Parathyroid adenoma (tissue), 2 donors: ENCODE measurements around the gene ABCC11.

Experiments
- H2AFZ ChIP-seq: fragments of 300-600 bp; sonication (generic); one replicate; pipeline ENCODE4 v1.7.0; 2017; ENCODE audit warnings: antibody characterized with exemption, mild to moderate bottlenecking
- H3K27ac ChIP-seq: fragments of 300-600 bp; sonication (generic); one replicate; pipeline ENCODE4 v1.7.0; 2017
- H3K27me3 ChIP-seq: fragments of 300-600 bp; sonication (generic); one replicate; pipeline ENCODE4 v1.7.0; 2017; ENCODE audit warnings: low read length; ENCODE audit not compliant: control insufficient read depth, insufficient read depth
- H3K36me3 ChIP-seq: fragments of 300-600 bp; sonication (generic); one replicate; pipeline ENCODE4 v1.7.0; 2017; ENCODE audit warnings: low read length; ENCODE audit not compliant: control insufficient read depth, insufficient read depth
- H3K4me1 ChIP-seq: fragments of 300-600 bp; sonication (generic); one replicate; pipeline ENCODE4 v1.7.0; 2017; ENCODE audit warnings: control low read depth
- H3K4me2 ChIP-seq: fragments of 300-600 bp; sonication (generic); one replicate; pipeline ENCODE4 v1.7.0; 2017; ENCODE audit warnings: low read length
- H3K4me3 ChIP-seq: fragments of 300-600 bp; sonication (generic); one replicate; pipeline ENCODE4 v1.7.0; 2017; ENCODE audit warnings: low read depth, low read length
- H3K79me2 ChIP-seq: fragments of 300-600 bp; sonication (generic); one replicate; pipeline ENCODE4 v1.7.0; 2017; ENCODE audit warnings: control low read depth
- H3K9ac ChIP-seq: fragments of 300-600 bp; sonication (generic); one replicate; pipeline ENCODE4 v1.7.0; 2017; ENCODE audit warnings: mild to moderate bottlenecking
- H3K9me3 ChIP-seq: fragments of 300-600 bp; sonication (generic); one replicate; pipeline ENCODE4 v1.7.0; 2017; ENCODE audit warnings: low read length; ENCODE audit not compliant: control insufficient read depth
- TF ChIP-seq, protein P1 (sequence below): fragments of 300-600 bp; sonication (generic); IDR thresholded peaks from one replicate; pipeline ENCODE4 v1.7.0; 2017; ENCODE audit warnings: antibody characterized with exemption, mild to moderate bottlenecking
- donor health status: primary hyperparathyroidism.

ABCC11 gene

GRCh38 chr16:48146710-48147109 lies 100.6 kb downstream of the ABCC11 start:
- no peak overlapping the region for H3K27ac ChIP-seq
- no peaks in the 10 kb centered on the region for H3K9me3 ChIP-seq
- H3K4me3 ChIP-seq, result no peak overlapping the region
- H3K27me3 ChIP-seq, result no peaks in the 10 kb centered on the region
- no peaks in the 10 kb centered on the region for H3K79me2 ChIP-seq
- no peak overlapping the region for H2AFZ ChIP-seq
- H3K4me1 ChIP-seq, result no peaks in the 10 kb centered on the region
- no peaks in the 10 kb centered on the region for H3K36me3 ChIP-seq
- H3K4me2 ChIP-seq, result no peak overlapping the region
- TF ChIP-seq, protein P1, sequence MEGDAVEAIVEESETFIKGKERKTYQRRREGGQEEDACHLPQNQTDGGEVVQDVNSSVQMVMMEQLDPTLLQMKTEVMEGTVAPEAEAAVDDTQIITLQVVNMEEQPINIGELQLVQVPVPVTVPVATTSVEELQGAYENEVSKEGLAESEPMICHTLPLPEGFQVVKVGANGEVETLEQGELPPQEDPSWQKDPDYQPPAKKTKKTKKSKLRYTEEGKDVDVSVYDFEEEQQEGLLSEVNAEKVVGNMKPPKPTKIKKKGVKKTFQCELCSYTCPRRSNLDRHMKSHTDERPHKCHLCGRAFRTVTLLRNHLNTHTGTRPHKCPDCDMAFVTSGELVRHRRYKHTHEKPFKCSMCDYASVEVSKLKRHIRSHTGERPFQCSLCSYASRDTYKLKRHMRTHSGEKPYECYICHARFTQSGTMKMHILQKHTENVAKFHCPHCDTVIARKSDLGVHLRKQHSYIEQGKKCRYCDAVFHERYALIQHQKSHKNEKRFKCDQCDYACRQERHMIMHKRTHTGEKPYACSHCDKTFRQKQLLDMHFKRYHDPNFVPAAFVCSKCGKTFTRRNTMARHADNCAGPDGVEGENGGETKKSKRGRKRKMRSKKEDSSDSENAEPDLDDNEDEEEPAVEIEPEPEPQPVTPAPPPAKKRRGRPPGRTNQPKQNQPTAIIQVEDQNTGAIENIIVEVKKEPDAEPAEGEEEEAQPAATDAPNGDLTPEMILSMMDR, result no peak
- H3K9ac ChIP-seq, result no peak overlapping the region

DNA sequence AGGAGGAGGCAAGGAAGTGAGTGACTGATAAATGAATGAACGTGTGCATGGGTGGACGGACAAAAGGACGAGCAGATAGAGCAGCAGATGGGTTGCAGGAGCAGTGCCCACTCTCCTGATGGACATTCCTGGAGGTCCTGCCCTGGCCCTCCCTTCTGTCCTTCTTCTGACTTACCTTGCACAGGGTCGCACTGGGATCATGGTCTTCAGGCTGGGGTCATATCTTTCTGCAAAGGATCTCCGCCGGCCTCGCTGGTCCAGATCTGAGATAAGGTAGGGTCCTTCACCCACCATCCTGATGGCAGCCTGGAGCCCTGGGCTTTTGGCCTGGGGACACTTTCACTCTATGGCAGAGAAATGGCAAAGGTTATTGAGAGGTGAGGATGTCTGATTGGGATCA lies 101.2 kb downstream of the ABCC11 start:
- Histone ChIP-seq H3K36me3 (no peaks in the 10 kb centered on the region), H3K4me1 (no peaks in the 10 kb centered on the region), H2AFZ (no peak overlapping the region), H3K4me2 (no peak overlapping the region), H3K9me3 (no peaks in the 10 kb centered on the region), H3K4me3 (no peak overlapping the region), H3K27ac (no peak overlapping the region), H3K9ac (no peak overlapping the region), H3K27me3 (no peaks in the 10 kb centered on the region), H3K79me2 (no peaks in the 10 kb centered on the region)
- TF ChIP-seq, protein P1, result no peak

- no peaks in the 10 kb centered on the region for H3K79me2 ChIP-seq
- H3K4me3 ChIP-seq, result no peak overlapping the region
- H3K36me3 ChIP-seq, result no peaks in the 10 kb centered on the region
- no peak overlapping the region for H3K27ac ChIP-seq
- H3K4me2 ChIP-seq, result no peak overlapping the region
- H3K9ac ChIP-seq, result no peak overlapping the region
- TF ChIP-seq, protein P1, result no peak
- no peaks in the 10 kb centered on the region for H3K9me3 ChIP-seq
- no peaks in the 10 kb centered on the region for H3K27me3 ChIP-seq
- H3K4me1 ChIP-seq, result no peaks in the 10 kb centered on the region
- no peak overlapping the region for H2AFZ ChIP-seq
These were observed 103.4 kb downstream of the ABCC11 start for GRCh38 chr16:48143812-48144368.

DNA sequence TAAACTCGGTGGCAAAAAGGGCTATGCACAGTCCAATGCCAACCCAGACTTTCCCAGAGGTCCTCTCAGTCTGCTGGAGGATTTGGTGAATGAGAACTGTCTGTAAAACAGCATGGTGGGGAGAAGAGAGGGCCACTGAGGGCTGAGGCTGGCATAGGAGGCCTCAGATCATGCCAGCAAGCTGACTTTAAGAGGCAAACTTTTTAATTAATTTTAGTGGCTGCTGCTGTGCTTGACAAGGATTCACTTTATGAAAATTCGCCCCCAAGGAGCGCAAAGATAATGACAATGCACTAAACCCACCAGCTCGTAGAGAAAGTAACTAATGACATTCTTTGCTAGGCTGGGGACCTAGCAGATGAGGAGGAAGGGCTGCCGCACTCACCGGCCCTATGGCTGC lies 106.5 kb downstream of the ABCC11 start:
- no peak overlapping the region for H3K4me2 ChIP-seq
- TF ChIP-seq, protein P1, result no peak
- H3K4me3 ChIP-seq, result no peak overlapping the region
- H3K27ac ChIP-seq, result no peak overlapping the region
- no peaks in the 10 kb centered on the region for H3K36me3 ChIP-seq
- no peaks in the 10 kb centered on the region for H3K4me1 ChIP-seq
- no peaks in the 10 kb centered on the region for H3K9me3 ChIP-seq
- no peaks in the 10 kb centered on the region for H3K79me2 ChIP-seq
- H3K9ac ChIP-seq, result no peak overlapping the region
- no peaks in the 10 kb centered on the region for H3K27me3 ChIP-seq
- no peak overlapping the region for H2AFZ ChIP-seq

GRCh38 chr16:48139517-48139916 lies 107.8 kb downstream of the ABCC11 start:
- Histone ChIP-seq H3K4me3 (no peak overlapping the region), H3K27ac (no peak overlapping the region), H3K27me3 (no peaks in the 10 kb centered on the region), H3K4me1 (no peaks in the 10 kb centered on the region), H3K36me3 (no peaks in the 10 kb centered on the region), H3K4me2 (no peak overlapping the region), H3K9me3 (no peaks in the 10 kb centered on the region), H2AFZ (no peak overlapping the region), H3K79me2 (no peaks in the 10 kb centered on the region), H3K9ac (no peak overlapping the region)
- TF ChIP-seq, protein P1, result no peak
